Raji (cell line): ENCODE measurements around the gene CST9L.

Experiments
- POLR2A ChIP-seq: IDR thresholded peaks from 2 replicates; pipeline ENCODE4 v1.6.1; 2011; ENCODE audit warnings: low read depth, low read length, control low read depth; ENCODE audit not compliant: insufficient read depth

CST9L gene

GRCh38 chr20:23568320-23568970, at the start of gene CST9L:
Gene CST9L, minus strand, starts transcription at chr20:23568484. Its CDS starts 34 bp downstream, at chr20:23568450.
- TF ChIP-seq POLR2A, result no peak

GRCh38 chr20:23614163-23614562, 45.9 kb upstream of the CST9L start:
- no peak for TF ChIP-seq POLR2A

- no peak for TF ChIP-seq POLR2A
Measured at GRCh38 chr20:23613676-23614075, 45.4 kb upstream of the CST9L start.

GRCh38 chr20:23612396-23612795, 44.1 kb upstream of the CST9L start:
- TF ChIP-seq POLR2A, result no peak

GRCh38 chr20:23609486-23610109, 41.3 kb upstream of the CST9L start:
- TF ChIP-seq POLR2A, result no peak

- TF ChIP-seq POLR2A, result no peak
Measured at GRCh38 chr20:23608251-23608846, 40.1 kb upstream of the CST9L start.

- TF ChIP-seq POLR2A, result no peak
Measured at GRCh38 chr20:23607497-23608245, 39.4 kb upstream of the CST9L start.

GRCh38 chr20:23606652-23607049, 38.4 kb upstream of the CST9L start:
- no peak for TF ChIP-seq POLR2A

- TF ChIP-seq POLR2A, result no peak
Measured at GRCh38 chr20:23605867-23606651, 37.8 kb upstream of the CST9L start, which contains the start of gene CST9. Gene CST9, minus strand, starts transcription at chr20:23605917. Its CDS starts 53 bp downstream, at chr20:23605864.

GRCh38 chr20:23604306-23604705, 36.0 kb upstream of the CST9L start:
- TF ChIP-seq POLR2A, result no peak

- TF ChIP-seq POLR2A, result no peak
Measured at GRCh38 chr20:23603321-23603720, 35.0 kb upstream of the CST9L start.

- no peak for TF ChIP-seq POLR2A
Measured at GRCh38 chr20:23602699-23603098, 34.4 kb upstream of the CST9L start.

GRCh38 chr20:23602241-23602640, 34.0 kb upstream of the CST9L start:
- no peak for TF ChIP-seq POLR2A

- TF ChIP-seq POLR2A, result no peak
Measured at GRCh38 chr20:23601715-23602114, 33.4 kb upstream of the CST9L start.

- no peak for TF ChIP-seq POLR2A
Measured at GRCh38 chr20:23598481-23598880, 30.2 kb upstream of the CST9L start.

- TF ChIP-seq POLR2A, result no peak
Measured at GRCh38 chr20:23596579-23597250, 28.4 kb upstream of the CST9L start.
